Measurements from ENCODE around the gene RPN2. TPM values are rescaled to one million over a fixed set of nuclear protein-coding genes. Genes with fewer than 3 reads are reported as not detected.

The RPN2 gene
- total RNA-seq, 1 experiment from 2014 or later = 222 TPM

DNA sequence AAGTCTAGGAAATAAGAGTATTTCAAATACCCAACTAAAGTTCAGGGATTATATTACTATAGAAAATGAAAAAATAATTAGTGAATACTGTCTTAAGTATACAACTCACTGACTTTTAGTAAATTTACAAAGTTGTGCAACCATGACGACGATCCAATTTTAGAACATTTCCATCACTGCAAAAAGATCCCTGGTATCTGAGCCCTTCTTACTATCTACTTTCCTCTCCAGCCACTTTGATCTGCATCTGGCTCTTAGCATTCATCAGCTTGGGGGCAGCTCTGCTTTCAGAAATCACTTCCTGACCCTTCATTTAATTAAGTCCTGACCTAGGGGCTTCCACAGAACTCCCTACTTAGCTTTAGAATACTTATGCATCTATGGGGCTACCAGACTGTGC, 45.2 kb upstream of the RPN2 start:
- Histone ChIP-seq H3K27ac (ENCODE audit: low read depth, low read length, poor library complexity, severe bottlenecking) (no peak overlapping the region), H3K27me3 (replicated peaks; ENCODE audit: insufficient read depth, low read depth, low read length, poor library complexity) (no peaks in the 10 kb centered on the region), H3K4me3 (ENCODE audit: low read depth, low read length, poor library complexity, severe bottlenecking) (no peak overlapping the region), H3K4me1 (ENCODE audit: insufficient read depth, low read length, poor library complexity, severe bottlenecking) (no peaks in the 10 kb centered on the region), H3K9me3 (ENCODE audit: low read depth, low read length, poor library complexity, severe bottlenecking) (no peaks in the 10 kb centered on the region), H3K36me3 (ENCODE audit: insufficient read depth, low read length, poor library complexity, severe bottlenecking) (no peaks in the 10 kb centered on the region)
- POLR2A ChIA-PET (ENCODE audit: low non-redundant PET) = no interaction called here
- BruUV-seq (replicated peaks) = no TSS peak
- CTCF ChIA-PET = no interaction called here
- no peak for DNase-seq (ENCODE audit: low spot score)
- intact Hi-C loops (cut with micrococcal nuclease; ENCODE audit: unreplicated experiment) = no loop called here
- TF ChIP-seq, protein P1, sequence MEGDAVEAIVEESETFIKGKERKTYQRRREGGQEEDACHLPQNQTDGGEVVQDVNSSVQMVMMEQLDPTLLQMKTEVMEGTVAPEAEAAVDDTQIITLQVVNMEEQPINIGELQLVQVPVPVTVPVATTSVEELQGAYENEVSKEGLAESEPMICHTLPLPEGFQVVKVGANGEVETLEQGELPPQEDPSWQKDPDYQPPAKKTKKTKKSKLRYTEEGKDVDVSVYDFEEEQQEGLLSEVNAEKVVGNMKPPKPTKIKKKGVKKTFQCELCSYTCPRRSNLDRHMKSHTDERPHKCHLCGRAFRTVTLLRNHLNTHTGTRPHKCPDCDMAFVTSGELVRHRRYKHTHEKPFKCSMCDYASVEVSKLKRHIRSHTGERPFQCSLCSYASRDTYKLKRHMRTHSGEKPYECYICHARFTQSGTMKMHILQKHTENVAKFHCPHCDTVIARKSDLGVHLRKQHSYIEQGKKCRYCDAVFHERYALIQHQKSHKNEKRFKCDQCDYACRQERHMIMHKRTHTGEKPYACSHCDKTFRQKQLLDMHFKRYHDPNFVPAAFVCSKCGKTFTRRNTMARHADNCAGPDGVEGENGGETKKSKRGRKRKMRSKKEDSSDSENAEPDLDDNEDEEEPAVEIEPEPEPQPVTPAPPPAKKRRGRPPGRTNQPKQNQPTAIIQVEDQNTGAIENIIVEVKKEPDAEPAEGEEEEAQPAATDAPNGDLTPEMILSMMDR (conservative IDR thresholded peaks at IDR 0.05; ENCODE audit: low read depth, low read length) = no peak
- TF ChIP-seq EZH2 (IDR thresholded peaks at IDR 0.05; ENCODE audit: borderline replicate concordance, low read depth, low read length, poor library complexity, severe bottlenecking) = no peak

DNA sequence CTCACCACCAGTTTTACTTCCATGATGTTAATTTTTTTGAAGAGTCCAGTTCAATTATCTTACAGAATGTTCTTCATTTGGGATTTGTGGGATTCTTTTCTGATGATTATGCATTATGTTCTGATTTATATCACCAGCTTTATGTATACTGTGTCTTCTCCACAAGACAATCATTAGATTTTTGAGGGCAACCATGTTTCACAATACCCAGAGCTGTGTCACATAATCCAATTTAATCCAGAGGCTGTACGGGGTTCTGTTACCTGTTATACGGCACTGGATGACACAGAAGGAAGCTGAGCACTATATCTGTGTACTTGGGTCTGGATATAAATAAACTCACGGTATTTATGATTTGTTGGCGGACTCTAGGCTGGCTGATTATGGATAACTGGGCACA, 41.6 kb upstream of the RPN2 start:
- Histone ChIP-seq H3K27me3 (replicated peaks; ENCODE audit: insufficient read depth, low read depth, low read length, poor library complexity) (no peaks in the 10 kb centered on the region), H3K36me3 (ENCODE audit: insufficient read depth, low read length, poor library complexity, severe bottlenecking) (no peaks in the 10 kb centered on the region), H3K4me3 (ENCODE audit: low read depth, low read length, poor library complexity, severe bottlenecking) (no peak overlapping the region), H3K27ac (ENCODE audit: low read depth, low read length, poor library complexity, severe bottlenecking) (no peak overlapping the region), H3K4me1 (ENCODE audit: insufficient read depth, low read length, poor library complexity, severe bottlenecking) (no peaks in the 10 kb centered on the region), H3K9me3 (ENCODE audit: low read depth, low read length, poor library complexity, severe bottlenecking) (no peaks in the 10 kb centered on the region)
- TF ChIP-seq EZH2 (IDR thresholded peaks at IDR 0.05; ENCODE audit: borderline replicate concordance, low read depth, low read length, poor library complexity, severe bottlenecking) = no peak
- TF ChIP-seq, protein P1 (conservative IDR thresholded peaks at IDR 0.05; ENCODE audit: low read depth, low read length) = no peak
- no TSS peak for BruUV-seq (replicated peaks)
- ChIA-PET POLR2A (ENCODE audit: low non-redundant PET) (no interaction called here), CTCF (interaction anchor here (0.5 kb wide), 1 partner anchor 51 kb away, joined by 3 read pairs; no protein-coding TSS in a partner anchor)
- DNase-seq (ENCODE audit: low spot score) = no peak
- intact Hi-C loops (cut with micrococcal nuclease; ENCODE audit: unreplicated experiment) = no loop called here

DNA sequence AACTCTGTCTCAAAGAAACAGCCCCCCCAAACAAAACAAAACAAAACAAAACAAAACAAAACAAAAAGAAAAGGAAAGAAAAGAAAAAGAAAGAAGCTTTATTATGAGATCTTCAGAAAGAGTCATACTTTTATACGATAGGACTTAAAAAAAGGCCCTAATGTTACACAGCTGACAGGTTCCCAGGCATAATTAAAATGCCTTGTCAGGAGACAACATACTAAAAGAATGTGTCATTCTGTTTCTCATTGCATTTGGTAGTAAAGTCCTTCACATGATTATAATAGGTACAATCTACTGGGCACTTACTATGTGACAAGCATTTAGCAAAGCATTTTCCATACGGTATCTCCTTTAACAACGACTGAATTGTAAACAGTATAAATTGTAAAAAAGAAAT, 36.4 kb upstream of the RPN2 start:
- ChIA-PET CTCF (no interaction called here), POLR2A (ENCODE audit: low non-redundant PET) (no interaction called here)

More for the DNA sequence above, 36.4 kb upstream of the RPN2 start:
- TF ChIP-seq EZH2 (IDR thresholded peaks at IDR 0.05; ENCODE audit: borderline replicate concordance, low read depth, low read length, poor library complexity, severe bottlenecking) = no peak
- TF ChIP-seq, protein P1 (conservative IDR thresholded peaks at IDR 0.05; ENCODE audit: low read depth, low read length) = no peak
- BruUV-seq (replicated peaks) = no TSS peak
- no peaks in the 10 kb centered on the region for H3K36me3 ChIP-seq (ENCODE audit: insufficient read depth, low read length, poor library complexity, severe bottlenecking)
- H3K4me3 ChIP-seq (ENCODE audit: low read depth, low read length, poor library complexity, severe bottlenecking) = no peak overlapping the region
- H3K9me3 ChIP-seq (ENCODE audit: low read depth, low read length, poor library complexity, severe bottlenecking) = no peaks in the 10 kb centered on the region
- no peak overlapping the region for H3K27ac ChIP-seq (ENCODE audit: low read depth, low read length, poor library complexity, severe bottlenecking)
- DNase-seq (ENCODE audit: low spot score) = no peak
- intact Hi-C loops (cut with micrococcal nuclease; ENCODE audit: unreplicated experiment) = no loop called here
- no peaks in the 10 kb centered on the region for H3K4me1 ChIP-seq (ENCODE audit: insufficient read depth, low read length, poor library complexity, severe bottlenecking)
- no peaks in the 10 kb centered on the region for H3K27me3 ChIP-seq (replicated peaks; ENCODE audit: insufficient read depth, low read depth, low read length, poor library complexity)
